ENCODE results near the gene INPP5D.

The INPP5D gene

DNA sequence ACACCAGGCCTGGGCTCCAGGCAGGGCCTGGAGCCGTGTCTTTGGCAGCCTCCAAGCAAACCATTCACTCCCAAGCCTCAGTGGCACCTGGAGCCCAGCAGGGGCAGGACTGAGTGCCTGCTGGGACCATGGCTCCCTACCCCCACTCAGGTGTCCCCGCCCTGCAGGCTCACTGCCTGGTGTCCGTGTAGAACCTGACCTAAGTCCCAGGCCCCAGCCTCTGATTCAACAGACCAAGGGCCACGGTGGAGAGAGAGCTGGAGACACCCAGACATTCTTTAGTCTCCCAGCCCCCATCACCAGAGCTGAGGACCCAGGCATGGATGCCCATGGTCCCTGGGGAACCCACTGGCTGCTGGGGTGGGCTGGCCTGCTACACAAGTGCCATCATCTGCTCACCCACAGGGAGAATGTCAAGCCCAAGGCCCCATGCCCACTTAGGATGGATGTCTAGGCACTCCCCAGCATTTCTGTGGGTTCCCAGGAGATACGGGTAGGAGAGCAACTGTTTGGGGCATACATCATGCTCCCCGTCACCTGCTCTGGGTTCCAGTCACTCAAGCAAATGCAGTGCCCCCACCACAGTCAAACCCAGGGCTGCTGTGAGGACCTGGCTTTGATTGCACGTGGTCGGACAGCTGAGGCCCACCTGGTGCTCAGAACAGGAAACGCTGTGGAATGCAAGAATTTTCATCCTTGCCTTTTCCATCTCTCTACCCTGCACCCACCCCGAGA, 148.4 kb downstream of the INPP5D start:
- Histone ChIP-seq H3K27me3 (ENCODE audit: low read depth, low read length) (no peaks in the 10 kb centered on the region), H4K20me1 (ENCODE audit: insufficient read depth, low read length) (no peaks in the 10 kb centered on the region), H3K4me3 (ENCODE audit: low read length) (no peak overlapping the region), H3K36me3 (replicated peaks; ENCODE audit: low read depth, low read length) (peaks cover 18% of the 10 kb centered on the region), H3K79me2 (ENCODE audit: low read length) (no peaks in the 10 kb centered on the region), H3K4me1 (ENCODE audit: low read length) (no peaks in the 10 kb centered on the region), H3K9ac (ENCODE audit: low read length) (no peak overlapping the region), H3K4me2 (ENCODE audit: low read length) (no peak overlapping the region), H3K27ac (ENCODE audit: low read length) (no peak overlapping the region), H2AFZ (ENCODE audit: low read depth, low read length) (no peak overlapping the region), H3K9me3 (ENCODE audit: insufficient read depth, low read length) (no peaks in the 10 kb centered on the region)
- TF ChIP-seq EZH2phosphoT487 (IDR thresholded peaks at IDR 0.05; ENCODE audit: low read depth) = no peak
- TF ChIP-seq, protein P1, sequence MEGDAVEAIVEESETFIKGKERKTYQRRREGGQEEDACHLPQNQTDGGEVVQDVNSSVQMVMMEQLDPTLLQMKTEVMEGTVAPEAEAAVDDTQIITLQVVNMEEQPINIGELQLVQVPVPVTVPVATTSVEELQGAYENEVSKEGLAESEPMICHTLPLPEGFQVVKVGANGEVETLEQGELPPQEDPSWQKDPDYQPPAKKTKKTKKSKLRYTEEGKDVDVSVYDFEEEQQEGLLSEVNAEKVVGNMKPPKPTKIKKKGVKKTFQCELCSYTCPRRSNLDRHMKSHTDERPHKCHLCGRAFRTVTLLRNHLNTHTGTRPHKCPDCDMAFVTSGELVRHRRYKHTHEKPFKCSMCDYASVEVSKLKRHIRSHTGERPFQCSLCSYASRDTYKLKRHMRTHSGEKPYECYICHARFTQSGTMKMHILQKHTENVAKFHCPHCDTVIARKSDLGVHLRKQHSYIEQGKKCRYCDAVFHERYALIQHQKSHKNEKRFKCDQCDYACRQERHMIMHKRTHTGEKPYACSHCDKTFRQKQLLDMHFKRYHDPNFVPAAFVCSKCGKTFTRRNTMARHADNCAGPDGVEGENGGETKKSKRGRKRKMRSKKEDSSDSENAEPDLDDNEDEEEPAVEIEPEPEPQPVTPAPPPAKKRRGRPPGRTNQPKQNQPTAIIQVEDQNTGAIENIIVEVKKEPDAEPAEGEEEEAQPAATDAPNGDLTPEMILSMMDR (IDR thresholded peaks at IDR 0.05; ENCODE audit: low read depth, low read length) = no peak

DNA sequence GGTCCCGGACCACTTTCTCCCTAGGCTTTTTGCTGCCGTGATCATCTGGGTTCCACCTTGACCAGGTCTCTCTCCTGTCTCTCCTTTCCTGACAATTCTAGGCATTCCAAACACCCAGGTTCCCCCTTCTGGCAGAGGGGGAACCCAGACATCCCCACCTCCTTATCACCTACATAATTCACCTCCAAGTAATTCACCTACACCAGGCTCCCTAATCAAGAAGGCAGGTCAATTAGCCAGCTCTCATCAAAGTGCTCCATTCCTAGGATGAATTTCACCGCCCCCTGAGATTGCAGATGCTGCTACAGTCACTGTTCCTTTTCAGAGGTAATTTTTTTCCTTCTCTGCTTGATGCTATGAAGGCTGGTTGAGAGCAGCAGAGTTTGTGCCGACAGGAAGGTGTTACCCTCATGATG, 149.0 kb downstream of the INPP5D start:
- no peaks in the 10 kb centered on the region for H4K20me1 ChIP-seq (ENCODE audit: insufficient read depth, low read length)
- no peak overlapping the region for H3K27ac ChIP-seq (ENCODE audit: low read length)
- no peak for TF ChIP-seq EZH2phosphoT487 (IDR thresholded peaks at IDR 0.05; ENCODE audit: low read depth)
- TF ChIP-seq, protein P1 (IDR thresholded peaks at IDR 0.05; ENCODE audit: low read depth, low read length) = no peak
- no peak overlapping the region for H3K4me3 ChIP-seq (ENCODE audit: low read length)
- peaks cover 14% of the 10 kb centered on the region for H3K36me3 ChIP-seq (replicated peaks; ENCODE audit: low read depth, low read length)
- no peak overlapping the region for H2AFZ ChIP-seq (ENCODE audit: low read depth, low read length)
- no peaks in the 10 kb centered on the region for H3K4me1 ChIP-seq (ENCODE audit: low read length)
- H3K9ac ChIP-seq (ENCODE audit: low read length) = no peak overlapping the region
- H3K27me3 ChIP-seq (ENCODE audit: low read depth, low read length) = no peaks in the 10 kb centered on the region
- H3K79me2 ChIP-seq (ENCODE audit: low read length) = no peaks in the 10 kb centered on the region
- no peaks in the 10 kb centered on the region for H3K9me3 ChIP-seq (ENCODE audit: insufficient read depth, low read length)
- no peak overlapping the region for H3K4me2 ChIP-seq (ENCODE audit: low read length)

DNA sequence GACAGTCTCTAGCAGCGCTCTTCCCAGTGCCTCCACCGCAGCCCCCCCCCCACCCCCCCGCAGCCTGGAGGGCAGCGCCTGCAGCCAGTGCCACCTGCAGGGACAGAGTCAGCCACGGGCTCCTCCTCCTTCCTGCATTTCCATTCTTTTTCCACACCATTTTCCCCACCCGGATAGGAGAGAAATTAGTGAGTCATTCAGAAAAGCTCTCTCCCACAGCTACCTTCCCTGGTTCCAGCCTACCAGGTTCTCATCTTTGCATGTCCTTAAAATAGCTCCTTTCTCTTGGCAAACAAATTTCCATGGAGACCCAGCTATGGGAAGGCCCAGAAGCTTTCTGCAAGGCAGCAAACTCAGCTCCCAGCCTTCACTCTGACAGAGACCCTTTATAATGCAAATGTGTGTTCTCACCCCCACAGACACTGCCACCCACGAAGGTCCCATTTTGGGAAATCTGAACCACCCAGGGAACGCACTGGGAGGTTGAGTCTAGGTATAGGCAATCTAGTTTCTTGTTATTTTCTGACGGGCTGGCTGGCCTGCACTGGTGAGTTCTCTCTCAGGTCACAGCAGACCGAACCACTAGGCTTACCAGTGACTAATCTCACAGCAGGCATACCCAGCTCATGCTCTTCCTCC, 149.5 kb downstream of the INPP5D start:
- Histone ChIP-seq H3K4me1 (ENCODE audit: low read length) (no peaks in the 10 kb centered on the region), H3K36me3 (replicated peaks; ENCODE audit: low read depth, low read length) (peaks cover 13% of the 10 kb centered on the region), H3K4me3 (ENCODE audit: low read length) (no peak overlapping the region), H4K20me1 (ENCODE audit: insufficient read depth, low read length) (no peaks in the 10 kb centered on the region), H2AFZ (ENCODE audit: low read depth, low read length) (no peak overlapping the region), H3K4me2 (ENCODE audit: low read length) (no peak overlapping the region), H3K27ac (ENCODE audit: low read length) (no peak overlapping the region), H3K9me3 (ENCODE audit: insufficient read depth, low read length) (no peaks in the 10 kb centered on the region), H3K9ac (ENCODE audit: low read length) (no peak overlapping the region), H3K27me3 (ENCODE audit: low read depth, low read length) (no peaks in the 10 kb centered on the region), H3K79me2 (ENCODE audit: low read length) (no peaks in the 10 kb centered on the region)
- no peak for TF ChIP-seq EZH2phosphoT487 (IDR thresholded peaks at IDR 0.05; ENCODE audit: low read depth)
- TF ChIP-seq, protein P1 (IDR thresholded peaks at IDR 0.05; ENCODE audit: low read depth, low read length) = no peak

DNA sequence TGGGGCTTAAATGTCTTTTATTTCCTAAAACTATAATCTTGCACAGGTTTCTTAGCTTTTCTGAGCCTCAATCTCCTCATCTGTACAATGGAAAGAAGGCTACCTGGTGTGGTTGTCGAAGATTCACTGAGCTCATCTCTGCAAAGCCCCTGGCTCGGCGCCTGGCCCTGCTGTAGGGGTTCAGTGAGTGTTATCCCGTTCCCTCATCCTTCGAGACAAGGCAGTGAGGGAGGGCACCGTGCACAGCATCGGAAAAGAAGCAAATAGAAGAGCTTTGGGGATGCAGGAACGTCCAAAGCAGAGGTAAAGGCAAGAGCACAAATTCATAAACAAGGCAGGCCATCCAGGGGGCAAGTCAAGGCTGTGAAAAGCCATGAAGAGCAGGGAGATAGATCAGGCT, 150.1 kb downstream of the INPP5D start:
- Histone ChIP-seq H3K9ac (ENCODE audit: low read length) (no peak overlapping the region), H3K4me2 (ENCODE audit: low read length) (no peak overlapping the region), H3K9me3 (ENCODE audit: insufficient read depth, low read length) (no peaks in the 10 kb centered on the region), H3K27me3 (ENCODE audit: low read depth, low read length) (no peaks in the 10 kb centered on the region), H4K20me1 (ENCODE audit: insufficient read depth, low read length) (no peaks in the 10 kb centered on the region), H3K4me3 (ENCODE audit: low read length) (no peak overlapping the region), H2AFZ (ENCODE audit: low read depth, low read length) (no peak overlapping the region), H3K27ac (ENCODE audit: low read length) (no peak overlapping the region), H3K4me1 (ENCODE audit: low read length) (no peaks in the 10 kb centered on the region), H3K36me3 (replicated peaks; ENCODE audit: low read depth, low read length) (peaks cover 11% of the 10 kb centered on the region), H3K79me2 (ENCODE audit: low read length) (no peaks in the 10 kb centered on the region)
- TF ChIP-seq EZH2phosphoT487 (IDR thresholded peaks at IDR 0.05; ENCODE audit: low read depth) = no peak
- TF ChIP-seq, protein P1 (IDR thresholded peaks at IDR 0.05; ENCODE audit: low read depth, low read length) = no peak

Data from OCI-LY3 (cell line).